Amygdala (tissue), 56 donors: Measurements from ENCODE around the gene BMERB1.
"Not testable (repeated sequence)": the region's sequence is repeated elsewhere in the genome, so short reads cannot be mapped to it uniquely, and the experiment has no call there.

ENCODE experiments used
- DNase-seq, 56 donors: peaks; one replicate each; lab custom pipeline; 2025; lab: John Stamatoyannopoulos, UW

BMERB1 gene

DNA sequence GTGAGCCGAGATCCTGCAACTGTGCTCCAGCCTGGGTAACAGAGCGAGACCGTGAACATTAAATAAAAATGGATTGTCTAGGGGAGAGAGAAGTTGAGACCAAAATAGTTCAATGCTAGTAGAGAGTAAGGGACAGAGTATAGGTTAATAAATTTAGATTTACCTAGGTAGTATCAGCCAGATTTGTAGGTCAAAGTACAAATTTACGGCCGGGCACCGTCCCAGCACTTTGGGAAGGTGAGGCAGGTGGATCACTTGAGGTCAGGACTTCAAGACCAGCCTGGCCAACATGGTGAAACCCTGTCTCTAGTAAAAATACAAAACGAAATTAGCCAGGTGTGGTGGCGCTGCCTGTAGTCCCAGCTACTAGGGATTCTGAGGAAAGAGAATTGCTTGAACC is 12.2 kb upstream of the BMERB1 start:
- no peak for DNase-seq

DNA sequence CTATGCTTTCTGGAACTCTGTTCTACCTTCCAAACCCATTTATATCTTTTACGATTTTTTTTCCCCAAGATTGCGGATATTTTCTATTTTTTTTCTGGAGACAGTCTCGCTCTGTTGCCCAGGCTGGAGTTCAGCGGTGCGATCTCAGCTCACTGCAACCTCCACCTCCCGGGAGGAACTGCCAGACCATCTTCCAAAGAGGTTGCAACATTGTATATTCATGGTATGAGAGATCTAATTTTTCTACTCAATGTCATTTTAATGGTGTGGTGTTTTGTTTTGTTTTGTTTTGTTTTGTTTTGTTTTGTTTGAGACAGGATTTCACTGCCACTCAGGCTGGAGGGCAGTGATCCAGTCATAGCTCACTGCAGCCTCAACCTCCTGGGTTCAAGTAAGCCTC is 8.5 kb upstream of the BMERB1 start:
- DNase-seq = no peak

DNA sequence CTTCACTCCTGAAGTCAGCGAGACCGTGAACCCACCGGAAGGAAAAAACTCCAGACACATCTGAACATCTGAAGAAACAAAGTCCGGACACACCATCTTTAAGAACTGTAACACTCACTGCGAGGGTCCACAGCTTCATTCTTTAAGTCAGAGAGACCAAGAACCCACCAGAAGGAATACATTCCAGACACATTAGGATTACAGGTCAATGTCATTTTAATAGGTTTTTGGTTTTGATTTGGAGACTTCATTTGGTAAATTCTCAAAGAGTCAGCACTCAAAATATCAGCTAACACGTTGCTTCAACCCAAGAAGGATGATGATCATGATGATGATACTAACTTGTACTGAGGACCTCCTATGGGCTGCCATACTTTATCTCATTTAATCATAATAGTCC is 7.6 kb upstream of the BMERB1 start:
- DNase-seq = no peak

DNA sequence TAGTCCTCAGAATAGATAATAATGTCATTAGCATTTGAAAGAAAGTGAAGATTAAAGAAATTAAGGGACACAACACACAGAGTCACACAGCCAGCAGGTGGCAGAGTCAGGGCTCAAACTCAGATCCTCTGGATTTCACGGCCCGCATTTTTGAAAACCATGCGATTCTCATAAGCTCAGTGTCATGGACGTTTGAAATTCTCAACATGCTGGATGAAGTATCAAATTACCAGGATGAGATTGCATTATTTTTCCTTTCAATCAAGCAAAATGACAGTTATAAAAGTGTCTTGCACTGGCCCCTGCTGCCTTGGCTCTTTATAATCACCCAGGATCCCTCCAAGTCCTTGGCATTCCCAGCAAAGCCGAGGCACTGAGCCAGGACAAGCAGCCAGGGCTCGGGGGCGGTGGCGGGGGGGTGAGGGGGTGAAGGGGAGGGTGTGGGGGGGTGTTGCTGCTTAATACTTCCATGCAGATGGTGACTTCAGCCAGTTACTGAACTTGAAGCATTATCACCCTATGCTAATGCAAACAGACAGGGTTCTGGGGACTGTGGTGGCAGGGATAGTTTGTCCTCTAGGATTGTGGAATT is 6.6 kb upstream of the BMERB1 start:
- peak in 52 of 56 donors; percentile 2 to 81 (median 38) for DNase-seq

DNA sequence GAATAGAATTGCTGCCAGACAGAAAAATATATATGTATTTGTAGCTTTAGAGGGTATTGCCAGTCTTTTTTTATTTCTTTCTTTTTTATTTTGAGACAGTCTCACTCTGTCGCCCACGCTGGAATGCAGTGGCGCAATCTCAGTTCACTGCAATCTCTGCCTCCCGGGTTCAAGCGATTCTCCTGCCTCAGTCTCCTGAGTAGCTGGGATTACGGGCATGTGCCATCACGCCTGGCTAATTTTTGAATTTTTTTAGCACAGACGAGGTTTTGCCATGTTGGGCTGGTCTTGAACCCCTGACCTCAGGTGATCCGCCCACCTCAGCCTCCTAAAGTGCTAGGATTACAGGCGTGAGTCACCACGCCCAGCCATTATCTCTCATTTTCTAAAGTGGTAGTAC is 3.5 kb upstream of the BMERB1 start:
- DNase-seq = not testable (repeated sequence)

GRCh38 chr16:15434079-15434424 is 336 bp upstream of the BMERB1 start:
- peak in 4 of 56 donors; percentile 29 to 61 (median 46) for DNase-seq

- DNase-seq = peak in 6 of 56 donors; percentile 1 to 10 (median 4)
Measured at GRCh38 chr16:15435216-15435864, 952 bp downstream of the BMERB1 start.

- no peak for DNase-seq
Measured at GRCh38 chr16:15439102-15439501, 4.7 kb downstream of the BMERB1 start.

- DNase-seq = no peak
Measured at GRCh38 chr16:15439521-15439920, 5.1 kb downstream of the BMERB1 start.

- no peak for DNase-seq
Measured at GRCh38 chr16:15440852-15441251, 6.5 kb downstream of the BMERB1 start.

- not testable (repeated sequence) for DNase-seq
Measured at GRCh38 chr16:15442140-15442539, 7.8 kb downstream of the BMERB1 start.

GRCh38 chr16:15443753-15444152 is 9.4 kb downstream of the BMERB1 start:
- no peak for DNase-seq

DNA sequence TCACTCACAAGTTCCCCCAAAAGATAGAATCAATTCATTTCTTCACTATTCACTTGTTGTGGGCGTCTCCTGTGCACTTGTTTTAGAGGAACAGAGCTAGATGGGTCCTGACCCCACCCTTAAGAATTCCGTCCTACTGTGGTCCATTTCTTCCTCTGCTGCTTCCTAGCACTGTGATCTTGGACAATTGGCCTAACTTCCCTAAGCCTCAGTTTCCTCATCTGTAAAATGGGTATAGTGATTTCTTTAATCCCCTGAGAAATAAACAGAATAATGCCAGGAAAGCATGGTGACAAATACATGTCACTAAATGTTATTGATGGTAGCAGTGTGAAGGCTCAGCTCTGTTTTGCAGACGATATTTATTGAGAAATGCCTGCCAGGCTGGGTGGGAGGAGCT is 9.9 kb downstream of the BMERB1 start:
- DNase-seq = no peak

DNA sequence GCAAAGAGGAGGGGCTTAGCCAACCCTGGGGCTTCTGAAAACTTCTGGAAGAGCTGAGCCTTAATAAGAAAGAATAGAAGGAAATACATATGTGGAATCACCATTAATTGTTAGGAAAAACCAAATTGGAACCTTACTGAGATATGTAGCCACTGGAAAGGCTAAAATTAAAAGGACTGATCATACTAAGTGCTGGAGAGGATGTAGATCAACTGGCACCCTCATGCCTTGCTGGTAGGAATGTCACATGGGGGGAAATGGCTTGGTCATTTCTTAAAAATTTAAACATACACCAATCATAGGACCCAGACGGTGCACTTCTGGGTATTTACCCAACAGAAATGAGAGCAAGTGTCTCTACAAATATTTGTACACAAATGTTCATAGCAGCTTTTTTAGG is 11.1 kb downstream of the BMERB1 start:
- DNase-seq = no peak

GRCh38 chr16:15446901-15447300 is 12.5 kb downstream of the BMERB1 start:
- no peak for DNase-seq

DNA sequence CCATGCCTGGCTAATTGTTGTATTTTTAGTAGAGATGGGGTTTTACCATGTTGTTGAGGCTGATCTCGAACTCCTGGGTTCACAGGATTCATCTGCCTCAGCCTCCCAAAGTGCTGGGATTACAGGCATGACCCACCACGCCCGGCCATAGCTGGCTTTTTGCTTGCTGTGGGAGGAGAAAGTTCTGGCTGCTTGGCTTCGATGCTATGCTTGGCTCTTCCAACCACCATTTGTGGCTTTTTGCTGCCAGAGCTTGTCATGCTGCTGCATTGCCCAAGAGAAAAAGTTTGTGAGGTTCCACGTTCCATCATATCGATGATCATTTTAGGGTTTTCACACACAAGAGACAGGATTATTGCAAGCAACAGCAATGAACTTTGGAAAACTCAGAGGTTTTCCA is 16.2 kb downstream of the BMERB1 start:
- no peak for DNase-seq

DNA sequence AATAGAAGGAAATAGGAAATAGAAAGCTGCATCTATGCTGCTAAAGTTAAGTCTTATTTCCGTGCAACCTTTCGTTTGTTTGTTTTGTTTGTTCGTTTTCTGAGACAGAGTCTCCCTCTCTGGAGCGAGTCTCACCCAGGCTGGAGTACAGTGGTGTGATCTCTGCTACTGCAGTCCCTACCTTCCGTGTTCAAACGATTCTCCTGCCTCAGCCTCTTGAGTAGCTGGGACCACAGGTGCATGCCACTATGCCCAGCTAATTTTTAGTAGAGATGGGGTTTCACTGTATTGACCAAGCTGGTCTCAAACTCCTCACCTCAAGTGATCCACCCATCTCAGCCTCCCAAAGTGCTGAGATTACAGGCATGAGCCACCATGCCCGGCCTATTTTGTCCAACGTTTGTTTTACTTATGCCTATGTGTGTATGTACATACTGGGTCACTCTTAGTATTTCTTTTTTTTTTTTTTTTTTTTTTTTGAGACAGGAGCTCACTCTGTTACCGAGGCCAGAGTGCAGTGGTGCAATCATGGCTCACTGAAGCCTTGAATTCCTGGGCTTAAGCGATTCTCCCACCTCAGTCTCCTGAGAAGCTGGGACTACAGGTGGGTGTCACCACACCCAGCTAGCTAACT is 16.8 kb downstream of the BMERB1 start:
- no peak for DNase-seq

DNA sequence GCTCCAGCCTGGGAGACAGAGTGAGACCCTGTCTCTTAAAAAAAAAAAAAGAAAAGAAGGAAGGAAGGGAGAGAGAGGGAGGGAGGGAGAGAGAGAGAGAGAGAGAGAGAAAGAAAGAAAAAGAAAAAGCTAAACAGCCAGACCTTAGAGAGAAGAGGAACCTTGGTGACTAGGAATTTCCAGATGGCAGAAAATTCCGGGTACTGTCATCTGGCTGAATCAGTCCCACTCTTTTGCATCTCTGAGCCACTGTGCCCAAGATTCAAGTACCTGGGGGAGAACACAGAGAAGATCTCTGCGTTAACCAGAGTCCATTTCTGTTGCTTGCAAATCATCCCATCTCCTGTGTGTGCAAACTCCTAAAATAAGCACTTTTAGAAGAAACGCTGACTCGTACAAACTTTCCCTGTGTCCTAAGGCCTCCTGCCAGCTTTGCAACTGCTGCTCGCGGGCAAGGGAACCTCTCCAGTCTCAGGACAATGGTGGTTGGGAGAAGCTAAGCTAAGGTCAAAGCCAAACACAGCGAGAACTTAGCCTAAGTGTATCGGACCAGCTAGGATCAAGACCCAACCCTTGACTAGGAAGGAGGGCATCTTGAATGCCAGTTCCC is 18.0 kb downstream of the BMERB1 start:
- DNase-seq = no peak

DNA sequence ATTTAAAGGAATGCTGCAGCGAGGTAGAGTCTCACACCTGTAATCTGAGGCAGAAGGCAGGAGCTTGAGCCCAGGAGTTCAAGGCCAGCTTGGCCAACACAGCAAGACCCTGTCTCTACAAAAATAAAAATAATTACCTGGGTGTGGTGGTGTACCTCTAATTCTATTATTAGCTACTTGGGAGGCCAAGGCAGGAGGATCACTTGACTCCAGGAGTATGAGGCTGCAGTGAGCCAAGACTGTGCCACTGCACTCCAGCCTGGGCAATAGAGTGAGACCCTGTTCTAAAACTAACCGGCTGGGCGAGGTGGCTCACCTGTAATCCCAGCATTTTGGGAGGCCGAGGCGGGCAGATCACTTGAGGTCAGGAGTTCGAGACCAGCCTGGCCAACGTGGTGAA is 18.9 kb downstream of the BMERB1 start:
- DNase-seq = not testable (repeated sequence)

DNA sequence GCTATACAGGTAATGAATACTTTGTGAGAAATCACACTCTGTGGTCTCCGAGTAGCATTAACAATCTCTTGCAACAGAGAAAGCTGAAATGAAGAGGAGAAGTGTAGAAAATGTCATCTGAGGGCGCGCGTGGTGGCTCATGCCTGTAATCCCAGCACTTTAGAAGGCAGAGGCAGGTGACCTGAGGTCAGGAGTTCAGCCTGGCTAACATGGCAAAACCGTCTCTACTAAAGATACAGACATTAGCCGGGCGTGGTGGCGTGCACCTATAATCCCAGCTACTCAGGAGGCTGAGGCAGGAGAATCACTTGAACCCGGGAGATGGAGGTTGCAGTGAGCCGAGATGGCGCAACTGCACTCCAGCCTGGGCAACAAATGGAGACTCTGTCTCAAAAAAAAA is 20.5 kb downstream of the BMERB1 start:
- not testable (repeated sequence) for DNase-seq

GRCh38 chr16:15457400-15457799 is 23.0 kb downstream of the BMERB1 start:
- no peak for DNase-seq

- DNase-seq = no peak
Measured at GRCh38 chr16:15457958-15458357, 23.6 kb downstream of the BMERB1 start.
